ENCODE measurements around the gene BCAN. TPM values are rescaled to one million over a fixed set of nuclear protein-coding genes. Genes with fewer than 3 reads are reported as not detected.

BCAN gene
- total RNA-seq, 1 donor: not detected

DNA sequence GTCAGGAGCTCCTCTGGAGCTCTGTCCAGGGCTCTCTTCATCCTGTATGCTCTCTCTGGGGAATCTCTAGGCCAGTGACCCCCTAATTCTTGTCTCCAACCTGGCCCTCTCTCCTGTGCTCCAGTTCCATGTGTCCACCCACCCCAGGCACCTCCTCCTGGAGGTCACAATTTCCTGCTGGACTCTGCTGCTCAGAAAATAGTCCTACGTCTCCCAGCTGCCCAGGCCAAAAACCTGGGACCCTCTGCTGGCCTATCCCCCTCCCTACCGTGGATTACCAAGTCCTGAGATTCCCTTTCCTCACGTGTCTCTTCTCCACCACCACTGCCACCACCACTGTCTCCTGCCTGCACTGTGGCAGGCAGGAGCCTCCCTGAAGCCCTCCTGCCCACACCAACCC is 23.6 kb downstream of the BCAN start:
- H3K4me3 ChIP-seq (ENCODE audit: low read depth, low read length): no peak overlapping the region
- TF ChIP-seq, protein P1, sequence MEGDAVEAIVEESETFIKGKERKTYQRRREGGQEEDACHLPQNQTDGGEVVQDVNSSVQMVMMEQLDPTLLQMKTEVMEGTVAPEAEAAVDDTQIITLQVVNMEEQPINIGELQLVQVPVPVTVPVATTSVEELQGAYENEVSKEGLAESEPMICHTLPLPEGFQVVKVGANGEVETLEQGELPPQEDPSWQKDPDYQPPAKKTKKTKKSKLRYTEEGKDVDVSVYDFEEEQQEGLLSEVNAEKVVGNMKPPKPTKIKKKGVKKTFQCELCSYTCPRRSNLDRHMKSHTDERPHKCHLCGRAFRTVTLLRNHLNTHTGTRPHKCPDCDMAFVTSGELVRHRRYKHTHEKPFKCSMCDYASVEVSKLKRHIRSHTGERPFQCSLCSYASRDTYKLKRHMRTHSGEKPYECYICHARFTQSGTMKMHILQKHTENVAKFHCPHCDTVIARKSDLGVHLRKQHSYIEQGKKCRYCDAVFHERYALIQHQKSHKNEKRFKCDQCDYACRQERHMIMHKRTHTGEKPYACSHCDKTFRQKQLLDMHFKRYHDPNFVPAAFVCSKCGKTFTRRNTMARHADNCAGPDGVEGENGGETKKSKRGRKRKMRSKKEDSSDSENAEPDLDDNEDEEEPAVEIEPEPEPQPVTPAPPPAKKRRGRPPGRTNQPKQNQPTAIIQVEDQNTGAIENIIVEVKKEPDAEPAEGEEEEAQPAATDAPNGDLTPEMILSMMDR (IDR thresholded peaks at IDR 0.05; ENCODE audit: insufficient read depth, low read length): no peak
- DNase-seq (ENCODE audit: low read depth): no peak

- TF ChIP-seq, protein P1 (IDR thresholded peaks at IDR 0.05; ENCODE audit: insufficient read depth, low read length): no peak
- DNase-seq (ENCODE audit: low read depth): no peak
- no peak overlapping the region for H3K4me3 ChIP-seq (ENCODE audit: low read depth, low read length)
Observed at GRCh38 chr1:156666862-156667609, 25.1 kb downstream of the BCAN start.

DNA sequence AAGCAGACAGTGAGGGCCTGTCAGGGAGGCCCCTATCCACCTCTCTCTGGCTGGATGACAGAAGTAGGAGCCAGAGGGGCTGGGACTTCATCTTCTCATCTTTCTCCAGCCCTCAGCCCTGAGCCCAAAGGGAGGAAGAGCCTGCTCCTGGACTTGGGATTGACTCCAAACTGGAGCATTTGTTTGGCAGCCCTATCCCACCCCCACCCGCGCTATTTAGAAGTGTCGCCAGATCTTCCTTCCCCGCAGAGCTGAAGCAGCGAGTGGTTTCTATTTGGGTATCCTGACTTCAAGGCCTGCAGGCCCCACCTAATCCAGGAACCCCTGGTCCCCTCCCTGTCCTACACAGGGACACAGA is 25.7 kb downstream of the BCAN start:
- H3K4me3 ChIP-seq (ENCODE audit: low read depth, low read length): no peak overlapping the region
- TF ChIP-seq, protein P1 (IDR thresholded peaks at IDR 0.05; ENCODE audit: insufficient read depth, low read length): no peak
- peak; percentile 69 for DNase-seq (ENCODE audit: low read depth)

GRCh38 chr1:156667968-156668709 is 26.2 kb downstream of the BCAN start:
- TF ChIP-seq, protein P1 (IDR thresholded peaks at IDR 0.05; ENCODE audit: insufficient read depth, low read length): no peak
- DNase-seq (ENCODE audit: low read depth): no peak
- no peak overlapping the region for H3K4me3 ChIP-seq (ENCODE audit: low read depth, low read length)

DNA sequence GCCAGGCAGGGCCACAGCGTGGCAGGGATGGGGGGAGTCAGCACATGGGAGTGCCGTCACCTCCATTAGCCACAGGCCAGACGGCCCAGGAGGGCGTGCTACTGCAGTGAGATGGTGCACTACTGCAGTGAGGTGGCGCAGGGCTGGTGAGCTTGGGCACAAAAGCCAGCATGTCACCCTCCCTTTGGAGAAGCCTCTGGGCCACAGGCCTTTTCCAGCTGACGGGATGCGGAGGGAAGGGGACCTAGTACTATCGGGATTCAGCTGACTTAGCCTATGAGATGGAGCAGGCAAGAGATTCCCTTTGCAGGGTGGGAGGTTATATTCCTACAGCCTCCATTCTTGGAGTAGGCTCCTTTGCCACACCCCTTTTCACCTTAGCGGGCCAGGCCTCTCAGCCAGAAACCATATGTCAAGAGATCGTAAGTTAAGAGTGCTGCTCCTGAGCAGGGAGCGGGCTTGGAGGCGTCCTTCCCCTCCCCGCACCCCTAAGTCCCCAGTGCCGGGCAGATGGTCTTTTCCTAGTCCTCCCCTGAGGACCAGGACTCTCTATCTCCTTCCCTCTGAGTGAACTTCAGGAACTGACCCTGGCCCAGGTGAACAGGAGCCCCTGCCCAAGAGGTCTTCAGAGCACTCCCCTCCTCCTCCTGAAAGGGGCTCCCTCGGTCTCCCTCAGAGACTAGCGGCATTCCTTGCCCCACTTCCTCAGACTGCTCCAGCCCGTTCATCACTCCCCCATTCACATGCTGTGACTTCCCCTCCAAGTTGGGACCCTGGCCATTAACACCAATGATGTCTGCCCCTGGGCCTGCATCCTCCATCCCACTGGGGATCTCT is 27.1 kb downstream of the BCAN start:
- H3K4me3 ChIP-seq (ENCODE audit: low read depth, low read length): no peak overlapping the region
- TF ChIP-seq, protein P1 (IDR thresholded peaks at IDR 0.05; ENCODE audit: insufficient read depth, low read length): no peak
- no peak for DNase-seq (ENCODE audit: low read depth)

GRCh38 chr1:156669794-156670193 is 27.9 kb downstream of the BCAN start:
- DNase-seq (ENCODE audit: low read depth): no peak
- no peak overlapping the region for H3K4me3 ChIP-seq (ENCODE audit: low read depth, low read length)
- TF ChIP-seq, protein P1 (IDR thresholded peaks at IDR 0.05; ENCODE audit: insufficient read depth, low read length): no peak
